Hepatocyte (in vitro differentiated cells): ENCODE measurements around the gene SCPEP1. TPM values are rescaled to one million over a fixed set of nuclear protein-coding genes. Genes with fewer than 3 reads are reported as not detected.
A peak's percentile ranks its signal among the peaks of the same experiment; 100 is the strongest.
"Not testable (repeated sequence)": the region's sequence is repeated elsewhere in the genome, so short reads cannot be mapped to it uniquely, and the experiment has no call there.

Experiments used
- DNase-seq: peaks from one replicate; pipeline ENCODE4 v3.0.0-alpha.2; 2016; ENCODE audit warnings: low spot score
- H2AFZ ChIP-seq: fragments of 200-600 bp; sonication (generic); 2 replicates; pipeline ENCODE4 v1.6.0; 2016; ENCODE audit warnings: antibody characterized with exemption, mild to moderate bottlenecking
- H3K27ac ChIP-seq: fragments of 200-600 bp; sonication (generic); 2 replicates; pipeline ENCODE4 v1.5.1; 2016; ENCODE audit warnings: mild to moderate bottlenecking
- H3K27me3 ChIP-seq: fragments of 200-600 bp; sonication (generic); 2 replicates; pipeline ENCODE4 v1.6.1; 2016
- H3K36me3 ChIP-seq: fragments of 200-600 bp; sonication (generic); replicated peaks from 2 replicates; pipeline ENCODE4 v1.5.1; 2016; ENCODE audit warnings: low read depth; ENCODE audit not compliant: insufficient read depth
- H3K4me1 ChIP-seq: fragments of 200-600 bp; sonication (generic); 2 replicates; pipeline ENCODE4 v1.5.1; 2016; ENCODE audit warnings: mild to moderate bottlenecking, moderate library complexity; ENCODE audit not compliant: insufficient read depth
- H3K4me2 ChIP-seq: fragments of 200-600 bp; sonication (generic); 2 replicates; pipeline ENCODE4 v1.6.0; 2016
- H3K4me3 ChIP-seq: fragments of 200-600 bp; sonication (generic); 2 replicates; pipeline ENCODE4 v1.5.1; 2016; ENCODE audit warnings: mild to moderate bottlenecking
- H3K79me2 ChIP-seq: fragments of 200-600 bp; sonication (generic); 2 replicates; pipeline ENCODE4 v1.6.0; 2017; ENCODE audit warnings: mild to moderate bottlenecking
- H3K9me2 ChIP-seq: fragments of 200-600 bp; sonication (generic); replicated peaks from 2 replicates; pipeline ENCODE4 v1.6.0; 2017; ENCODE audit warnings: mild to moderate bottlenecking; ENCODE audit not compliant: insufficient read depth
- H3K9me3 ChIP-seq: fragments of 200-600 bp; sonication (generic); 2 replicates; pipeline ENCODE4 v1.5.1; 2016; ENCODE audit warnings: low read depth, mild to moderate bottlenecking
- H4K20me1 ChIP-seq: fragments of 200-600 bp; sonication (generic); 2 replicates; pipeline ENCODE4 v1.6.0; 2016; ENCODE audit warnings: mild to moderate bottlenecking; ENCODE audit not compliant: insufficient read depth, poor library complexity, severe bottlenecking
- EZH2 ChIP-seq: fragments of 200-600 bp; sonication (generic); IDR thresholded peaks from 2 replicates; pipeline ENCODE4 v1.6.1; 2016; ENCODE audit warnings: antibody characterized with exemption, mild to moderate bottlenecking, borderline replicate concordance
- EZH2phosphoT487 ChIP-seq: fragments of 200-600 bp; sonication (generic); IDR thresholded peaks from one replicate; pipeline ENCODE4 v1.6.1; 2018; ENCODE audit warnings: antibody characterized with exemption, mild to moderate bottlenecking, low read depth, moderate library complexity; ENCODE audit not compliant: unreplicated experiment, severe bottlenecking
- WGBS: methylation state at CpG from one replicate; pipeline ENCODE4 v1.1.6; 2016; ENCODE audit warnings: low lambda C conversion rate; ENCODE audit errors: missing lambda C conversion rate; 5-methylcytosine and 5-hydroxymethylcytosine counted together
- polyA plus RNA-seq: library from polyadenylated mRNA; unstranded; fragments of >200 nt; fragmentation: Nextera tagmentation; extraction: Ambion mirVana; gene quantifications from 2 replicates; pipeline ENCODE4 v1.2.1, GENCODE V29; 2016
- total RNA-seq: library from RNA; depleted of rRNA; stranded (reverse); fragments of >200 nt; gene quantifications from 2 replicates; pipeline ENCODE4 v1.2.3, GENCODE V29; 2014
- TF ChIP-seq, protein P1 (sequence below): fragments of 200-600 bp; sonication (generic); IDR thresholded peaks from 2 replicates; pipeline ENCODE4 v1.5.1; 2016; ENCODE audit warnings: antibody characterized with exemption, mild to moderate bottlenecking; ENCODE audit not compliant: poor library complexity

Gene SCPEP1
- total and polyA plus RNA-seq, 2 experiments from 2014 or later = 81.2 to 90.5 TPM

DNA sequence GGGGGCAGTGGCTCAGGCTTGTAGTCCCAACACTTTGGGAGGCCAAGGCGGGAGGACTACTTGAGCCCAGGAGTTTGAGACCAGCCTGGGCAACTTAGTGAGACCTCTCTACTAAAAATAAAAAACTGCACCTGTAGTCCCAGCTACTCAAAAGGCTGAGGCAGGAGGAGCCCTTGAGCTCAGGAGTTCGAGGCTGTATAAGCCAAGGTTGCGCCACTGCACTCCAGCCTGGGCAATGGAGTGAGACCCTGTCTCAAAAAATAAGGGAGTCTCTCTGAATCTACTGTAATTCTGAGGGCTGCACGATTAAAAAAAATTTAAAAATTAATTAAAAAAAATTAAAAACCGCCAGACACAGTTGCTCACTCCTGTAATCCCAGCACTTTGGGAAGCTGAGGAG, 20.9 kb upstream of the SCPEP1 start:
- TF ChIP-seq, protein P1, sequence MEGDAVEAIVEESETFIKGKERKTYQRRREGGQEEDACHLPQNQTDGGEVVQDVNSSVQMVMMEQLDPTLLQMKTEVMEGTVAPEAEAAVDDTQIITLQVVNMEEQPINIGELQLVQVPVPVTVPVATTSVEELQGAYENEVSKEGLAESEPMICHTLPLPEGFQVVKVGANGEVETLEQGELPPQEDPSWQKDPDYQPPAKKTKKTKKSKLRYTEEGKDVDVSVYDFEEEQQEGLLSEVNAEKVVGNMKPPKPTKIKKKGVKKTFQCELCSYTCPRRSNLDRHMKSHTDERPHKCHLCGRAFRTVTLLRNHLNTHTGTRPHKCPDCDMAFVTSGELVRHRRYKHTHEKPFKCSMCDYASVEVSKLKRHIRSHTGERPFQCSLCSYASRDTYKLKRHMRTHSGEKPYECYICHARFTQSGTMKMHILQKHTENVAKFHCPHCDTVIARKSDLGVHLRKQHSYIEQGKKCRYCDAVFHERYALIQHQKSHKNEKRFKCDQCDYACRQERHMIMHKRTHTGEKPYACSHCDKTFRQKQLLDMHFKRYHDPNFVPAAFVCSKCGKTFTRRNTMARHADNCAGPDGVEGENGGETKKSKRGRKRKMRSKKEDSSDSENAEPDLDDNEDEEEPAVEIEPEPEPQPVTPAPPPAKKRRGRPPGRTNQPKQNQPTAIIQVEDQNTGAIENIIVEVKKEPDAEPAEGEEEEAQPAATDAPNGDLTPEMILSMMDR = no peak
- TF ChIP-seq EZH2phosphoT487 (no peak), EZH2 (no peak)
- Histone ChIP-seq H3K27ac (no peak overlapping the region), H3K36me3 (no peaks in the 10 kb centered on the region), H3K4me1 (peaks cover 9% of the 10 kb centered on the region), H3K4me2 (no peak overlapping the region), H3K9me3 (no peaks in the 10 kb centered on the region), H3K27me3 (no peaks in the 10 kb centered on the region), H2AFZ (no peak overlapping the region), H3K79me2 (peaks cover 71% of the 10 kb centered on the region), H3K4me3 (no peak overlapping the region), H4K20me1 (no peaks in the 10 kb centered on the region), H3K9me2 (no peaks in the 10 kb centered on the region)
- 100% methylated on average over 5 of the region's 5 CpGs for WGBS
- no peak for DNase-seq

DNA sequence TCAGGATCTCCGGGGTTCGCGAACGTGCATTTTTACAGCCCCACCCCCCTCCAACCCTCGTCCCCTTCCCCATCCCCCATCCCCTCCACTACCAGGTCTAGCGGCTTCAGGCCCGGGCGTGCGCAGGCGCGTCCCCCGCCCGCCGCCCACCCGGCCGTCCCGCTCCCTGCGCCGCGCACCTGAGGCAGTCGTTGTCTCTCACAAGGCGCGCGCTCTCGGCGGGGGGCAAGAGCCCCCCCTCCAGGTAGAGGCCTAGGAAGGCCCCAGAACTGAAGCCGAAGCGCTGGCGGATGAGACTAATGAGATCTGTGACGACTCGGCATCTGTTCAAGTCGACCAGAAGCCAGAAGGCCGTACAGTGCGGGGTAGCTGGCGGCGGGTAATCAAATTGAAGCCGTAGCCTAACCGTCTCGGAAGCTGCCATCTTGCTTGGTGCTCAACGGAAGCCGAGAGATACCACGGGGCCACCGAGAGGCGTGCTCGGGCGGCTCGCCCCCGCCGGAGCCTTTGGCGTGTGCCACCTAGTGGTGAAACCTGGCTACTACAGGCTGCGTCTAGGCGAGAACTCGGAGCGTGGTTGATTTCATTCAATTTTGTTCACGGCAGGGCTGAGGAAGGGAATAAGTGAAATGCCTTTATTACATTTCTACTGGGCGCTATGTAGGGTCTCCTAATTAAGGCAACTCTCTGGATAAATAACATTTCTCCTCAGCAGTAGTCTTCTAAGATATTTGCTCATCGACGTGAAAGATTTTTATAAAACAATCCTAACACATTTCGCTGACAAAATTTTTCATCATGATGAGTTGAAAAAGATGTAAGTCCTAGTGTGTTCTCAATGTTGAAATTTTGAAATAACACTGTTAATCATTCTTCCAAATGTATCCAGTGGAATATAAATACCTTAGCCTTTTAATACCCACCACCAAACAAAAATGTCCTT, 17.1 kb upstream of the SCPEP1 start, which contains the start of gene COIL:
Gene COIL, minus strand, starts transcription at position 455 of the 943 bp plus-strand sequence. Its CDS starts 31 bp downstream, at position 424.
- H2AFZ ChIP-seq = peak within 1 kb of the TSS; percentile 94
- H3K27me3 ChIP-seq = no peaks in the 10 kb centered on the region
- peak within 1 kb of the TSS; percentile 99 for H3K27ac ChIP-seq
- H3K79me2 ChIP-seq = peaks cover 44% of the 10 kb centered on the region
- H3K4me3 ChIP-seq = peak within 1 kb of the TSS; percentile 86
- H3K9me2 ChIP-seq = no peaks in the 10 kb centered on the region
- no peaks in the 10 kb centered on the region for H3K9me3 ChIP-seq
- peaks cover 10% of the 10 kb centered on the region for H3K4me1 ChIP-seq
- no peaks in the 10 kb centered on the region for H4K20me1 ChIP-seq
- peak; percentile 93 for DNase-seq
- 6% methylated on average over 59 of the region's 59 CpGs for WGBS
- H3K36me3 ChIP-seq = no peaks in the 10 kb centered on the region
- TF ChIP-seq, protein P1 = peak; percentile 99
- no peak for TF ChIP-seq EZH2phosphoT487
- peak within 1 kb of the TSS; percentile 87 for H3K4me2 ChIP-seq

DNA sequence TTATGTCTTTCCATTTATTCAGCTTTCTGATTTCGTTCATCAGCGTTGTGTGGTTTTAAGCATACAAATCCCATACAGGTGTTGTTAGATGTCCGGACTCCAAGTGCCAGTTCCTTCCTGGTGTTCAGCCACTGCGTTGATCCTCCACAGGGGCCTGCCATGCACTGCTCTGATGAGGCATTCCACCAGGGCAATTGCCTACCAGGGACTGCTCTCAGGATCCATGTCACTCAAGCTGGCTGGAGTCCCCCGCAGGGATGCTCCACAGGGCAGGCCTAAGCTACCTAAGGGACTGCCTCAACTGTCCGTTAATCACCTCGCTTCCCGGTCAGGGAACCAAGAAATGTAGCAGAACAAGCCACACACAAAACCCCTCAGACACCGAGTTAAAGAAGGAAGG, 12.7 kb upstream of the SCPEP1 start:
- not testable (repeated sequence) for DNase-seq, H3K9me2 ChIP-seq, H2AFZ ChIP-seq, H3K4me3 ChIP-seq, H4K20me1 ChIP-seq, H3K79me2 ChIP-seq, H3K9me3 ChIP-seq, H3K36me3 ChIP-seq, H3K27me3 ChIP-seq
- peaks cover 12% of the 10 kb centered on the region for H3K4me1 ChIP-seq
- peak overlapping the region; percentile 41 for H3K27ac ChIP-seq
- H3K4me2 ChIP-seq = peak overlapping the region; percentile 50
- 89% methylated on average over 9 of the region's 9 CpGs for WGBS

DNA sequence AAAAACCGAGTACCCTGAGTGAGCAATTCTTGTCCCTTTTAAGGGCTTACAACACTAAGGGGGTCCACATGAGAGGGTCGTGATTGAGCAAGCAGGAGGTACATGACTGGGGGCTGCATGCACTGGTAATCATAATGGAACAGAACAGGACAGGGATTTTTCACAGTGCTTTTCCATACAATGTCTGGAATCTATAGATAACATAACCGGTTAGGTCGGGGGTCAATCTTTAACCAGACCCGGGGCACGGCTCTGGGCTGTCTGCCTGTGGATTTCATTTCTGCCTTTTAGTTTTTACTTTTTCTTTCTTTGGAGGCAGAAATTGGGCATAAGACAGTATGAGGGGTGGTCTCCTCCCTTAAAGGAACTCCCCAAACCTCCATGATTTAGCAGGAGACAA, 12.2 kb upstream of the SCPEP1 start:
- peak overlapping the region; percentile 22 for H2AFZ ChIP-seq
- H3K4me1 ChIP-seq = peaks cover 11% of the 10 kb centered on the region
- WGBS = 37% methylated on average over 6 of the region's 6 CpGs
- H3K9me3 ChIP-seq, H3K79me2 ChIP-seq, H3K4me3 ChIP-seq, H3K36me3 ChIP-seq, H3K9me2 ChIP-seq, DNase-seq, H4K20me1 ChIP-seq, H3K27me3 ChIP-seq: not testable (repeated sequence)
- H3K4me2 ChIP-seq = peak overlapping the region; percentile 50
- H3K27ac ChIP-seq = peak overlapping the region; percentile 41
